Breast epithelium (tissue), 3 donors: ENCODE measurements around the gene GSX2.

Experiments
- POLR2A ChIP-seq: fragments of 450-650 bp; IDR thresholded peaks from one replicate; pipeline ENCODE4 v1.6.1; 2016; ENCODE audit warnings: antibody characterized with exemption, mild to moderate bottlenecking, moderate library complexity
- TF ChIP-seq, protein P1 (sequence below), 3 donors: fragments of 450-650 bp; IDR thresholded peaks; one replicate each; pipeline ENCODE4 v1.5.1; 2016 to 2017; ENCODE audit warnings: antibody characterized with exemption in 3 of 3, mild to moderate bottlenecking in 3 of 3, moderate library complexity in 3 of 3

- TF ChIP-seq, protein P1, sequence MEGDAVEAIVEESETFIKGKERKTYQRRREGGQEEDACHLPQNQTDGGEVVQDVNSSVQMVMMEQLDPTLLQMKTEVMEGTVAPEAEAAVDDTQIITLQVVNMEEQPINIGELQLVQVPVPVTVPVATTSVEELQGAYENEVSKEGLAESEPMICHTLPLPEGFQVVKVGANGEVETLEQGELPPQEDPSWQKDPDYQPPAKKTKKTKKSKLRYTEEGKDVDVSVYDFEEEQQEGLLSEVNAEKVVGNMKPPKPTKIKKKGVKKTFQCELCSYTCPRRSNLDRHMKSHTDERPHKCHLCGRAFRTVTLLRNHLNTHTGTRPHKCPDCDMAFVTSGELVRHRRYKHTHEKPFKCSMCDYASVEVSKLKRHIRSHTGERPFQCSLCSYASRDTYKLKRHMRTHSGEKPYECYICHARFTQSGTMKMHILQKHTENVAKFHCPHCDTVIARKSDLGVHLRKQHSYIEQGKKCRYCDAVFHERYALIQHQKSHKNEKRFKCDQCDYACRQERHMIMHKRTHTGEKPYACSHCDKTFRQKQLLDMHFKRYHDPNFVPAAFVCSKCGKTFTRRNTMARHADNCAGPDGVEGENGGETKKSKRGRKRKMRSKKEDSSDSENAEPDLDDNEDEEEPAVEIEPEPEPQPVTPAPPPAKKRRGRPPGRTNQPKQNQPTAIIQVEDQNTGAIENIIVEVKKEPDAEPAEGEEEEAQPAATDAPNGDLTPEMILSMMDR (IDR thresholded peaks at IDR 0.05): no peak
- no peak for TF ChIP-seq POLR2A
These were observed 23.3 kb upstream of the GSX2 start for GRCh38 chr4:54076673-54077072.
